HepG2 (cell line): ENCODE data around the gene FGA. TPM values are rescaled to one million over a fixed set of nuclear protein-coding genes. Genes with fewer than 3 reads are reported as not detected.
A peak's percentile ranks its signal among the peaks of the same experiment; 100 is the strongest.

Experiments
- ATAC-seq: fragments of 200-7000 bp; cut with Tn5 transposase; 3 replicates; pipeline ENCODE4 v1.9.1; 2020; ENCODE audit warnings: mild to moderate bottlenecking, moderate library complexity
- BruUV-seq: library from RNA; stranded (reverse); fragments of 400-500 nt; replicated peaks from 2 replicates; lab custom pipeline; 2021; lab: Mats Ljungman, UMichigan
- CTCF ChIA-PET: fragments of 300-600 bp; formaldehyde crosslinking; extraction: SDS; loops from one replicate; lab custom pipeline; 2021; ENCODE audit warnings: low total read pairs, inconsistent platforms, low intra/inter-chr PET ratio; lab: Yijun Ruan, JAX
- POLR2A ChIA-PET: fragments of 350-600 bp; sonication (Branson Sonifier 250); formaldehyde crosslinking; loops from one replicate; lab custom pipeline; 2020; ENCODE audit warnings: antibody characterized with exemption, inconsistent platforms; lab: Yijun Ruan, JAX
- DNase-seq: peaks from one replicate; pipeline ENCODE4 v3.0.0-alpha.2; 2015; ENCODE audit warnings: low spot score
- FAIRE-seq: peaks from 3 replicates; lab custom pipeline; 2011; peaks lifted over from hg19 to GRCh38; lab: Jason Lieb, UNC
- H2AFZ ChIP-seq: one replicate; pipeline ENCODE4 v1.6.1; 2011; ENCODE audit warnings: low read length, inconsistent platforms
- H3K27ac ChIP-seq: fragments of 300-600 bp; 3 replicates; pipeline ENCODE4 v1.8.0; 2011; ENCODE audit warnings: mixed run types, mild to moderate bottlenecking, mixed read lengths, low read length, inconsistent platforms; ENCODE audit not compliant: insufficient read depth; ENCODE audit errors: extremely low read length
- H3K27me3 ChIP-seq, 2 experiments: fragments of 200-600 bp in 1 of 2; 2 replicates in 1 of 2; 3 replicates in 1 of 2; pipeline versions ENCODE4 v1.6.0 to v1.8.0; 2011; ENCODE audit warnings: low read length in 2 of 2, mild to moderate bottlenecking in 2 of 2, moderate library complexity in 2 of 2, inconsistent platforms in 1 of 2; ENCODE audit not compliant: insufficient read depth in 2 of 2, control insufficient read depth in 1 of 2
- H3K36me3 ChIP-seq, 2 experiments: fragments of 200-600 bp in 1 of 2; replicated peaks in 1 of 2; 2 replicates in 1 of 2; 3 replicates in 1 of 2; pipeline versions ENCODE4 v1.5.1 to v1.8.0; 2011; ENCODE audit warnings: low read length in 2 of 2, inconsistent platforms in 1 of 2; ENCODE audit not compliant: insufficient read depth in 2 of 2, control insufficient read depth in 1 of 2
- H3K4me1 ChIP-seq: 2 replicates; pipeline ENCODE4 v1.5.1; 2012; ENCODE audit warnings: low read length, inconsistent platforms; ENCODE audit not compliant: insufficient read depth
- H3K4me2 ChIP-seq: 2 replicates; pipeline ENCODE4 v1.6.0; 2011; ENCODE audit warnings: low read depth, low read length, inconsistent platforms
- H3K4me3 ChIP-seq, 3 experiments: fragments of 200-600 bp in 1 of 3; sonication (generic), shearing (Covaris generic) in 1 of 3; replicated peaks in 1 of 3; 2 replicates each; pipeline ENCODE4 v1.5.1; 2011 to 2016; ENCODE audit warnings: low read length in 3 of 3, inconsistent platforms in 2 of 3, low read depth in 2 of 3, mild to moderate bottlenecking in 2 of 3, control low read depth in 1 of 3, mixed read lengths in 1 of 3; ENCODE audit not compliant: insufficient read depth in 1 of 3
- H3K79me2 ChIP-seq: one replicate; pipeline ENCODE4 v1.6.1; 2011; ENCODE audit warnings: low read length, inconsistent platforms; ENCODE audit not compliant: insufficient read depth
- H3K9ac ChIP-seq: 2 replicates; pipeline ENCODE4 v1.6.0; 2011; ENCODE audit warnings: mild to moderate bottlenecking, low read depth, low read length, inconsistent platforms; ENCODE audit not compliant: insufficient read depth
- H3K9me3 ChIP-seq: 2 replicates; pipeline ENCODE4 v1.5.1; 2012; ENCODE audit warnings: mild to moderate bottlenecking, low read length
- H4K20me1 ChIP-seq: 2 replicates; pipeline ENCODE4 v1.6.0; 2011; ENCODE audit warnings: inconsistent platforms, mild to moderate bottlenecking, low read length, moderate library complexity; ENCODE audit not compliant: insufficient read depth
- RAD21 ChIP-seq: fragments of 450-650 bp; formaldehyde crosslinking; IDR thresholded peaks from 2 replicates; pipeline ENCODE4 v1.5.0; 2020; ENCODE audit warnings: mild to moderate bottlenecking
- RXRA ChIP-seq: sonication (generic); formaldehyde crosslinking; IDR thresholded peaks from 2 replicates; pipeline ENCODE4 v1.5.1; 2020; ENCODE audit warnings: missing genetic modification reagents
- TEAD3 ChIP-seq: optimal IDR thresholded peaks from 2 replicates; pipeline ENCODE3; 2016; ENCODE audit warnings: borderline replicate concordance
- ZNF335 ChIP-seq: sonication (generic); formaldehyde crosslinking; IDR thresholded peaks from 2 replicates; pipeline ENCODE4 v1.4.0; 2020; ENCODE audit warnings: missing genetic modification reagents
- ZNF446 ChIP-seq: sonication (generic); formaldehyde crosslinking; IDR thresholded peaks from 2 replicates; pipeline ENCODE4 v1.5.0; 2020; ENCODE audit warnings: mild to moderate bottlenecking, missing genetic modification reagents
- WGBS: methylation state at CpG from one replicate; pipeline ENCODE4 v1.1.6; 2017; ENCODE audit warnings: low lambda C conversion rate; 5-methylcytosine and 5-hydroxymethylcytosine counted together
- in situ Hi-C: cut with HindIII; loops from 2 replicates; pipeline ENCODE4 v1.10.0; 2017; ENCODE audit warnings: low pct_unique_long_range_greater_than_20kb; ENCODE audit not compliant: extremely low pct_ligation_motif_present
- intact Hi-C: fragments of 100-400 bp; cut with micrococcal nuclease; formaldehyde crosslinking; loops from one replicate; pipeline ENCODE4 v1.10.0; 2022; ENCODE audit not compliant: unreplicated experiment
- polyA plus RNA-seq, 8 experiments: library from polyadenylated mRNA; depleted of rRNA in 3 of 8; stranded (reverse) in 7 of 8; unstranded in 1 of 8; fragments of >200 nt; fragmentation: Illumina TruSeq in 4 of 8; extraction: Trizol in 4 of 8; gene quantifications; 2 replicates each; pipeline versions ENCODE4 v1.2.1 to v1.2.3, GENCODE V29; 2011 to 2016; ENCODE audit warnings: low read depth in 4 of 8, missing spikeins in 1 of 8, mixed read lengths in 1 of 8; ENCODE audit not compliant: insufficient read depth in 1 of 8
- total RNA-seq, 5 experiments: library from RNA; depleted of rRNA; stranded (reverse); fragments of >200 nt; fragmentation: Illumina TruSeq; extraction: Trizol; gene quantifications; 2 replicates each; pipeline ENCODE4 v1.2.3, GENCODE V29; 2016; ENCODE audit warnings: low read depth in 1 of 5
- TF ChIP-seq, protein P1 (sequence below): sonication (generic); formaldehyde crosslinking; IDR thresholded peaks from 2 replicates; pipeline ENCODE4 v1.4.0; 2020; ENCODE audit warnings: missing genetic modification reagents, mild to moderate bottlenecking, borderline replicate concordance
- TF ChIP-seq, protein P2 (sequence below): sonication (generic); formaldehyde crosslinking; IDR thresholded peaks from 2 replicates; pipeline ENCODE4; 2020; ENCODE audit warnings: missing genetic modification reagents, mild to moderate bottlenecking, borderline replicate concordance

Gene FGA
- total and polyA plus RNA-seq, 2 of the 13 experiments (the other 11 are each of a cell fraction or from before 2014, with no cell fraction given), result 640 to 1,523 TPM

- TF ChIP-seq, protein P1, sequence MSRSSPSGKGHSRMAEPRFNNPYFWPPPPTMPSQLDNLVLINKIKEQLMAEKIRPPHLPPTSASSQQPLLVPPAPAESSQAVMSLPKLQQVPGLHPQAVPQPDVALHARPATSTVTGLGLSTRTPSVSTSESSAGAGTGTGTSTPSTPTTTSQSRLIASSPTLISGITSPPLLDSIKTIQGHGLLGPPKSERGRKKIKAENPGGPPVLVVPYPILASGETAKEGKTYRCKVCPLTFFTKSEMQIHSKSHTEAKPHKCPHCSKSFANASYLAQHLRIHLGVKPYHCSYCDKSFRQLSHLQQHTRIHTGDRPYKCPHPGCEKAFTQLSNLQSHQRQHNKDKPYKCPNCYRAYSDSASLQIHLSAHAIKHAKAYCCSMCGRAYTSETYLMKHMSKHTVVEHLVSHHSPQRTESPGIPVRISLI (CRISPR knock-in tag), result peak; percentile 16; the same call in 1 of the 2 replicates
- peak; percentile 74 for TF ChIP-seq RAD21
- no peak for TF ChIP-seq ZNF446
- TF ChIP-seq ZNF335 (CRISPR knock-in tag), result no peak
- TF ChIP-seq, protein P2, sequence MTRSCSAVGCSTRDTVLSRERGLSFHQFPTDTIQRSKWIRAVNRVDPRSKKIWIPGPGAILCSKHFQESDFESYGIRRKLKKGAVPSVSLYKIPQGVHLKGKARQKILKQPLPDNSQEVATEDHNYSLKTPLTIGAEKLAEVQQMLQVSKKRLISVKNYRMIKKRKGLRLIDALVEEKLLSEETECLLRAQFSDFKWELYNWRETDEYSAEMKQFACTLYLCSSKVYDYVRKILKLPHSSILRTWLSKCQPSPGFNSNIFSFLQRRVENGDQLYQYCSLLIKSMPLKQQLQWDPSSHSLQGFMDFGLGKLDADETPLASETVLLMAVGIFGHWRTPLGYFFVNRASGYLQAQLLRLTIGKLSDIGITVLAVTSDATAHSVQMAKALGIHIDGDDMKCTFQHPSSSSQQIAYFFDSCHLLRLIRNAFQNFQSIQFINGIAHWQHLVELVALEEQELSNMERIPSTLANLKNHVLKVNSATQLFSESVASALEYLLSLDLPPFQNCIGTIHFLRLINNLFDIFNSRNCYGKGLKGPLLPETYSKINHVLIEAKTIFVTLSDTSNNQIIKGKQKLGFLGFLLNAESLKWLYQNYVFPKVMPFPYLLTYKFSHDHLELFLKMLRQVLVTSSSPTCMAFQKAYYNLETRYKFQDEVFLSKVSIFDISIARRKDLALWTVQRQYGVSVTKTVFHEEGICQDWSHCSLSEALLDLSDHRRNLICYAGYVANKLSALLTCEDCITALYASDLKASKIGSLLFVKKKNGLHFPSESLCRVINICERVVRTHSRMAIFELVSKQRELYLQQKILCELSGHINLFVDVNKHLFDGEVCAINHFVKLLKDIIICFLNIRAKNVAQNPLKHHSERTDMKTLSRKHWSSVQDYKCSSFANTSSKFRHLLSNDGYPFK (CRISPR knock-in tag), result no peak
These were observed 32.1 kb upstream of the FGA start (continued) for GRCh38 chr4:154622598-154622997.

DNA sequence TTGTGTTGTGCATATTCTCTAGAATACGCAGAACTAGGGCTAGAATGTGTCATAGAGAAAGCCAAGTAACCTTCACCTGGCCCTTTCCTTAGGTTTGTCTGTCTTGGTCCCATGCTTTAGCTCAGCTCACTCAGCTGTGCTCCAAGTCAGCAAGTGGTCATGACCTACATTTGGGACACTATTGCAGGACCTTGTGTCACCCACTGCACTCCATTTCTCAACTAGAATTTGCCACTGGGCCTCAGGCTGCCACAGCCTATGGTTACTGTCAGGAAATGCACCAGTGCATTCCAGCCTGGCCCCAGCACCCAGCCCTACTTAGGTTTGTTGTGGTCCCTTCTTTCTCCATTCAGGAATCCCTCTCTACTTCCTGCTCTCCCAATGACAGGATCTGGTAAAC, 29.6 kb upstream of the FGA start:
- BruUV-seq, result no TSS peak
- intact Hi-C loops (no loop called here), in situ Hi-C loops (no loop called here)
- POLR2A ChIA-PET, result interaction anchor here (3.5 to 4.4 kb wide), 2 partner anchors 36 to 61 kb away, joined by 32 to 127 read pairs; no protein-coding TSS in a partner anchor
- 50% methylated on average over 1 of the region's 1 CpG for WGBS
- TF ChIP-seq TEAD3 (CRISPR knock-in tag) (peak; percentile 40), RXRA (no peak)
- TF ChIP-seq, all 625 proteins: peak for 1
- Histone ChIP-seq H3K9ac (no peak overlapping the region), H2AFZ (no peak overlapping the region), H3K79me2 (no peaks in the 10 kb centered on the region), H3K4me1 (peaks cover 50% of the 10 kb centered on the region), H3K4me2 (no peak overlapping the region), H3K4me3 (no peak overlapping the region), H4K20me1 (no peaks in the 10 kb centered on the region), H3K27me3 (peaks cover 0 to 4% of the 10 kb centered on the region in 2 experiments; a peak in 1 of 5 replicates), H3K36me3 (no peaks in the 10 kb centered on the region), H3K27ac (no peak overlapping the region), H3K9me3 (no peaks in the 10 kb centered on the region)
- DNase-seq (no peak), ATAC-seq (no peak), FAIRE-seq (no peak)
- CTCF ChIA-PET, result interaction anchor here (6.4 to 6.9 kb wide), 2 partner anchors 60 to 67 kb away, joined by 154 to 233 read pairs; partner anchors contain the start of gene PLRG1
